Activated CD8-positive, alpha-beta memory T cell treated with anti-CD3 and anti-CD28 coated beads, Interleukin-2, amount 50 U/mL, for 4 hours (primary cell): ENCODE data around the gene COMMD4.
A peak's percentile ranks its signal among the peaks of the same experiment; 100 is the strongest.

Experiments used
- DNase-seq: peaks from one replicate; pipeline ENCODE4 v3.0.0-alpha.2; 2020

Gene COMMD4

GRCh38 chr15:75357976-75358673, 22.3 kb downstream of the COMMD4 start:
- no peak for DNase-seq

DNA sequence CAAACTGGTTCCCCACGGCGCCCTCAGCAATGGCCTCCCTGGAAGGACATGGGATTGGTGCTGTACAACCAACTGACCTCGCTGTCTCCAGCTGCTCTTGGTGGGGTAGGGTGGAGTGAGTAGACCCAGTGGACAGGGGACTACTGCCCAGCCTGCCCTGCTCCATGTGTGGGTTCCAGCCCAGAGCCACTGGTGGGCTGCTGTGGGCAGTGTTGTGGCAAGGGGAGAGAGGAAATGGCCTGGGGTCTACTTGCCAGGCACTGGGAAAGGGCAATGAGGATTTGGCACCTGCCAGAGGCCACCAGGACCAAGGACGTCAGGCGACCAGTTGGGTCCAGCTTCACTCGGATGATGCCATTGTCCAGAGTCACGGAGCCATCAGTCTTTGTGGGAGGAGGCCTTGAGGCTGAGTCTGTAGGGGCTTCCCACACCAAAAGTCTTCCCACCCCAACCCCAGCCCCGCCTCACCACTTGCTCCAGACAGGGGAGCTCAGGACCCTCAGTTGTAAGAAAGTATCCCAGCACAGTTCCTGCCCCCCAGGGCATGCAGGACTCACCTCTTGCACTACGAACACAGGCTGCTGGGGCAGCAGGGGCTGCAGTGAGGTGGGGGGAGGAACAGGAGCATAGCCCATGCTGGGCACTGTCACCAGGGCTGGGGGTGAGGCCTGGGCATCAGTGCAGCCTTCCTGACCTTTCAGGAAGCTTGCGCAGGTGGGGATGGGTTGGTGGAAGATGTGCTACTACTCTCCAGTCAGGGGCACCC, 23.1 kb downstream of the COMMD4 start:
- DNase-seq, result no peak

- DNase-seq, result no peak
Observed at GRCh38 chr15:75359537-75360250, 23.8 kb downstream of the COMMD4 start.

DNA sequence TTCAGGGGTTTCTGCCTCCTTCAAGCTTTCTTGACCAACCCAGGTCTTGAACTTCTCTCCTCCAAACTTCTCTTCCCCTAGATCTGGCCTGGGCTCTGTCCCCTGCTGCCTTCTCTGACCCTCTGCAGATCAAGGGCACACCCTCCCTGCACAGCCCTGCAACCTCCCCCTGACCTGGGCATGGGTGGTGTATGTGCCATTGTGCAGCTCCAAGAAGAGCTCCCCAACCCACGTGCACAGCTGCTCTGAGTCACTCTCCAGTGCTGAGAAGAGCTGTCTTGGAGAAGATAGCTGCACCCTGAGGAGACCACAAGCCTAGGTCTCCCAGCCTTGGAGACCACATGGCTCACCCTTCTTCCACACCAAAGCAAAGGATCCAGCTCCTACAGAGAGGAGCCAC, 24.5 kb downstream of the COMMD4 start:
- DNase-seq, result no peak

DNA sequence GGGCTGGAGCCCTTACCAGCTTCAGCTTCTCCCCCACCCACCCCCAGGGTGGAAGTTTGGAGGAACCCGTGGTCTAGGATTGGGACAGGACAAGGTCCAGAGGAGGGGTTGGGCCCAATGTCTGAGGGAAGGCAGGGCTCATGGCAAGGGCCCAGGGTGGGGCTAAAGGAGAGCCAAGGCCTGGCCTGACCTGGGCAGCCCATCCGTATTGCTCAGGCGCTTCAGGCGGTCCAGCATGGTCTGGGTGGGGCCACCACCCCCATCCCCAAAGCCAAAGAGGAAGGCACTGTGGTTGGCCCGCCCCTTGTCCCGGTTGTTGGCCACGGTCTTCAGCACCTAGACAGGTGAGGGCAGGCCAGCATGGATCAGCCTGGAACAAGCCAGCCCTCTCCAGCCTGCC, 25.0 kb downstream of the COMMD4 start:
- no peak for DNase-seq

GRCh38 chr15:75361361-75361988, 25.6 kb downstream of the COMMD4 start:
- DNase-seq, result no peak

- no peak for DNase-seq
Observed at GRCh38 chr15:75361989-75362641, 26.3 kb downstream of the COMMD4 start.

DNA sequence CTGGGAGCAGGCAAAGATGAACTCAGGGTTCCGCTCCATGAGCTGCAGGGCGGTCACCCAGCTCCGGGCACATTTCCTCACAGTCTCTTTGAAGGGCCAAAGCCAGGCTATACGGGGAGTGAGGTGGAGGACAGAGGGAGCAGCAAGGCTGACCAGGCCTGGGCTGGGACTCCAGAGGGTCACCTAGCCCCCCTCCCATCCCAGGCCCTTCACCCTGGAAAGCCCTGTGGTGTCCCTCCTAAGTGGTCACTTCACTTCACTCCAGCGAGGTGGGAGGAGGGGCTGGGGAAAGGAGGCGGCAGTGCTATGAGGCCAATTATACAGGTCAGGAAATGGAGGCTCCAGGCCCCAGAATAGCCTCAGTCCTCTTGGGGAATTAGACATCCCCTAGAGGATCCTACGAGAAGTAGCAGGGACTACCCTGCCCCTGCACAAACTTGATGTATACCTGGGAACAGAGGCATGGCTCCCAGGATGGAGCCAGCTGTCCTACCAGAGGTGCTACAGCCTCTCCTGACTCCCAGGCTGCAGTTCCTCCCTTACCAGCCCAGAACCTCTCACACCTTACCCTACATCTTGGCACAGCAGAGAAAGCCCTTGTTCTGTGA, 26.9 kb downstream of the COMMD4 start:
- DNase-seq, result no peak

- DNase-seq, result no peak
Observed at GRCh38 chr15:75363786-75364185, 27.9 kb downstream of the COMMD4 start.

GRCh38 chr15:75364881-75365280, 29.0 kb downstream of the COMMD4 start:
- no peak for DNase-seq

DNA sequence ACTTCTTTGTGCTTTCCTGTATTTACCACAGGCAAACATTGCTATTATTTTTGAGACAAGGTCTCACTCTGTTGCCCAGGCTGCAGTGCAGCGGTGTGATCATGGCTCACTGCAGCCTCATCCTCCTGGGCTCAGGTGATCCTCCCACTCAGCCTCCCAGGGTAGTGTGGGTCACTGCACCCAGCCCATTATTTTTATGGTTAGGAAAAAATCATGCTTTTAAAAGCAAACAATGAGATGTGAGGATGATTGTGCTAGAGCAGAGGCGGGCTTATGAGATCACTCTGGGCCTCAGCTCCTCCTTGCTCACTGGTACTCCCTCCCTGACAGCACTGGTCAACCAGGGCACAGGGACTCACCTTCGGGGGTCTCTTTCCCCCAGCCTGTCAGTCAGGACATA, 30.3 kb downstream of the COMMD4 start:
- DNase-seq, result no peak

GRCh38 chr15:75367006-75367405, 31.1 kb downstream of the COMMD4 start:
- no peak for DNase-seq

DNA sequence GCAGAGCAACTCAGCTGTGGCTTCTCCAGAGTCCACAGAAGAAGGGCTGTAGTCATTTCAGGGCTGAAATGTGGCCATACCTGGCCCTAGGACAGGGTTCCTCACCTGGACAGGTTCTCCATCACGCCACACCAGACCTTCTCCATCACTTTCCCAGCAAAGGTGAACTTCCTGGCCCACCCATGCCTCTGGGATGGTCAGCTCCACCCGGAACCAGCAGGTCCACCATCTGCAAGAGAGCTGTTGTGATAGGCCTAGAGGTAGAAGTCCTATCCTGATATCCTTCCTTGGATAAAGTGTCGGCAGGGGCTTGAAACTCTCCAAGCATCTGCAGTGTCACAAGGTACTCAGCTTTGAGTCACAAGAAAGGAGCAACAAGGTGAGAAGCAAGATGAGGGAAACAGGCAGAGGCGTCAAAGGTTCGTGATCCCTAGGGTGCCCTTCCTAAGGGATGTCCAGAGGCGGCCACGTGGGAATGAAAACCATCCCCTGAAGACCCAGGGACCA, 31.6 kb downstream of the COMMD4 start:
- DNase-seq, result no peak

DNA sequence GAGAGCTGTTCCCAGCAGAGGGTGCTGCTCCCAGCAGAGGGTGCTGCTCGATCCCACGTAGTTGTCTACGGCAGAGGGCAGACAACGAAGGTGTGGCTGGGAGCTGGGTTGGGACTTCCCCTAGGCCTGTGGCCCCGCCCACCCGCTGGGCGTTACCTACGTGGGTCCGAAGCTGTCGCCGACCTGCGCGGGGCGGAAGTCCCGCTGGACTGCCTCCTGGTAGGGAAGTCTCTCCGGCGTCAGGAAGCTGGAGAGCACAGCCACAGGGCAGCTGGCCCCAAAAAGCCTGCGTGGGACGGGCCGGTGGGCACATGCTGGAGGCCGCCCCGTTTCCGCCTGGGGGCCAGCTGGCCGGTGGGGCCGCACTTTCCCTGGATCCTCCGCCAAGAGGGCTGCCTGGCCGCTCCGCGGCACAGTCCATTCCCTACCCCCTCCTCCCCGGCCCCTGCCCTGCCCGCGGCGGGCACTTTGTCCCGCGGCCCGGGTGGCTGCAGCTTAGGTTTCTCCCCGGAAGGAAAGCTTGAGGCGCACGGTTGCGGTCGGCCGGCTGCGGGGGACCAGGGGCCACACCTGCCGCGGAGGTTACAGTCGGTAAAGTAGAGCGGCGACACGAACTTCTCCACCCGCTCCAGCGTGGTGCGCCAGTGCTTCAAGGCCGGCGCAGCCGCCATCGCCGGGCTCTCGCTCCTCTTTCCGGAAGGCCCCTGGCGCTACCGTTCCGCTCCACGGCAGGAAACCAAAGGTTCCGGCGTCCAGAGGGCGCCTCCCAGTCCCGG, 32.2 kb downstream of the COMMD4 start, which contains the start of gene MAN2C1:
TSS of gene MAN2C1 (minus strand) at position 695 of the 776 bp plus-strand sequence. CDS start at position 671, 24 bp downstream.
- DNase-seq, result peak; percentile 92

GRCh38 chr15:75368689-75369239, 32.9 kb downstream of the COMMD4 start:
- DNase-seq, result no peak

- no peak for DNase-seq
Observed at GRCh38 chr15:75369897-75370581, 34.2 kb downstream of the COMMD4 start.

DNA sequence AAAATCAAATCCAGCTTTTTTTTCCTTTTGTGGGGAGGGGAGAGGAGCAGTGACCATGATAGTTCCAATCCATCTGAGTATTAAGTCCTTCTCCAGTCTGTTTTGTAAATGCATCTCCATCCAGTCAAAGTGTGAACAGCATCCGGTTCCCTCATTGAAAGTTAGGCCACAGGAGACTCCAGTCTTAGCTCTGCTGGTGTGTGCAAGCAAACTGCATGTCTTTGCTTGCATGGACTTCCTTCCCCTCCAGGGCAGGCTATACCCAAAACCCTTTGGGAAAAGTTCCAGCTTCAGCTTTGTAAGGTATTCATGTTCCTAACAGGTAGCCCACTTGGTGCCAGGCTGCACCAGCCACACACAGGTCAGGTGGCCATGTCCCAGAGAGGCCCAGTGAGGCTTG, 35.6 kb downstream of the COMMD4 start:
- no peak for DNase-seq

GRCh38 chr15:75371901-75372688, 36.2 kb downstream of the COMMD4 start:
- no peak for DNase-seq

GRCh38 chr15:75380773-75381172, 44.9 kb downstream of the COMMD4 start:
- no peak for DNase-seq
